ENCODE data around the gene RPTOR. TPM values are rescaled to one million over a fixed set of nuclear protein-coding genes. Genes with fewer than 3 reads are reported as not detected.
A peak's percentile ranks its signal among the peaks of the same experiment; 100 is the strongest.

Gene RPTOR
- total RNA-seq, 1 donor, result 27.9 TPM

DNA sequence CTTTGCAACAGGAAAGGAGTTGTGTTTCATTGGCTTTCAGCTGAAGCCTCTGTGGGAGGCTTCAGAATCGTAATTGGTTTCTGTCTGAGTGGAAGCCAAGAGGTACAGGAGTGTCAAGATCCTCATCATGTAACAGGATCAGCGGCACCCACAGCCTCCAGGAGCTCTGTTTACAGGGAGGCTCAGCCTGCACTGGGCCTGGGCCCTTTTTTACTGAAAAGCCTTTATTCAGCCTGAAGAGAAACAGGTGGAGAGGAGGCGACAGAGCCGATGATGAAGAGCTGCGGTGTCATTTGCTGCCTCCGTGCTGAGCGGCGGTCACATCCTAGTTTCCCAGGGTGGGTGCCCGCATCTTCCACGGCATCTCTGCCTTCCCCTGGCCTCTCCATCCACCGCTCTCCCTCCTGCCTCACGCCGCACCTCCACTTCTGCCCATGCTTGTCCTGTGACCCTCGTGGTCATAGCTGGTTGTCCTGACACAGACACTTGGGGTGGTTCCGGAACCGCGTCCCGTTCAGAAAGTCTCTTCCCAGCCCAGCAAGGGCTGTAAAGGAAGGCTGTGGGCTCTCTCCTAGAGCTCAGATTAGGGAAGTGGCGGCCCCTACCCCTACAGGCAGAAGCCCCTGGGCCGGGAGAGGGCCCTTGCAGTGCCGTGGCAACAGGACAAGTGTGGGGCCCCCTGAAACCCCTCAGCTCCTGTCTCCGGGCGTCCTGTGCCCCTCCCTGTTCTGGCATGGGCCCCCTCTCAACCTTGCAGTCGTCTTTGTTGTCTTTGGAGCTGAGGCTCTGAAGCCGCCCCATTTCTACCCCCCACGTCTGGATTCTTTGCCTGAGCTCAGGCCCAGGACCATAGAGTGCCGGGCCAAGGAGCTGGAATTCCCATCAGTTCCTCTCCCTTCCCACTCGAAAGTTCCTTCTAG is 393.1 kb downstream of the RPTOR start:
- no peaks in the 10 kb centered on the region for H3K79me2 ChIP-seq (ENCODE audit: insufficient read depth, low read length)
- H3K9me3 ChIP-seq (ENCODE audit: low read depth, low read length), result no peaks in the 10 kb centered on the region
- TF ChIP-seq CTCF (IDR thresholded peaks at IDR 0.05; ENCODE audit: extremely low read depth, low read depth, low read length), result no peak
- no peak overlapping the region for H3K4me2 ChIP-seq (ENCODE audit: insufficient read depth, low read length)
- H2AFZ ChIP-seq (ENCODE audit: low read length), result no peak overlapping the region
- peak; percentile 59 for DNase-seq (ENCODE audit: insufficient read length, low spot score, missing footprints)
- H3K27ac ChIP-seq (ENCODE audit: low read depth, low read length), result no peak overlapping the region
- H4K20me1 ChIP-seq (ENCODE audit: insufficient read depth, low read length), result no peaks in the 10 kb centered on the region
- H3K36me3 ChIP-seq (ENCODE audit: insufficient read depth, low read length), result peaks cover 3% of the 10 kb centered on the region
- H3K4me1 ChIP-seq (ENCODE audit: insufficient read depth, low read length), result peaks cover 7% of the 10 kb centered on the region
- H3K4me3 ChIP-seq (ENCODE audit: insufficient read depth, low read length), result no peak overlapping the region
- H3K27me3 ChIP-seq (ENCODE audit: insufficient read depth, low read length), result no peaks in the 10 kb centered on the region

GRCh38 chr17:80938556-80938955 is 393.9 kb downstream of the RPTOR start:
- no peak for TF ChIP-seq CTCF (IDR thresholded peaks at IDR 0.05; ENCODE audit: extremely low read depth, low read depth, low read length)
- H3K27ac ChIP-seq (ENCODE audit: low read depth, low read length), result no peak overlapping the region
- DNase-seq (ENCODE audit: insufficient read length, low spot score, missing footprints), result peak; percentile 48
- H3K9me3 ChIP-seq (ENCODE audit: low read depth, low read length), result no peaks in the 10 kb centered on the region
- H4K20me1 ChIP-seq (ENCODE audit: insufficient read depth, low read length), result no peaks in the 10 kb centered on the region
- H2AFZ ChIP-seq (ENCODE audit: low read length), result no peak overlapping the region
- H3K36me3 ChIP-seq (ENCODE audit: insufficient read depth, low read length), result peaks cover 3% of the 10 kb centered on the region
- H3K4me2 ChIP-seq (ENCODE audit: insufficient read depth, low read length), result no peak overlapping the region
- no peaks in the 10 kb centered on the region for H3K79me2 ChIP-seq (ENCODE audit: insufficient read depth, low read length)
- H3K4me3 ChIP-seq (ENCODE audit: insufficient read depth, low read length), result no peak overlapping the region
- no peaks in the 10 kb centered on the region for H3K27me3 ChIP-seq (ENCODE audit: insufficient read depth, low read length)
- peaks cover 7% of the 10 kb centered on the region for H3K4me1 ChIP-seq (ENCODE audit: insufficient read depth, low read length)

DNA sequence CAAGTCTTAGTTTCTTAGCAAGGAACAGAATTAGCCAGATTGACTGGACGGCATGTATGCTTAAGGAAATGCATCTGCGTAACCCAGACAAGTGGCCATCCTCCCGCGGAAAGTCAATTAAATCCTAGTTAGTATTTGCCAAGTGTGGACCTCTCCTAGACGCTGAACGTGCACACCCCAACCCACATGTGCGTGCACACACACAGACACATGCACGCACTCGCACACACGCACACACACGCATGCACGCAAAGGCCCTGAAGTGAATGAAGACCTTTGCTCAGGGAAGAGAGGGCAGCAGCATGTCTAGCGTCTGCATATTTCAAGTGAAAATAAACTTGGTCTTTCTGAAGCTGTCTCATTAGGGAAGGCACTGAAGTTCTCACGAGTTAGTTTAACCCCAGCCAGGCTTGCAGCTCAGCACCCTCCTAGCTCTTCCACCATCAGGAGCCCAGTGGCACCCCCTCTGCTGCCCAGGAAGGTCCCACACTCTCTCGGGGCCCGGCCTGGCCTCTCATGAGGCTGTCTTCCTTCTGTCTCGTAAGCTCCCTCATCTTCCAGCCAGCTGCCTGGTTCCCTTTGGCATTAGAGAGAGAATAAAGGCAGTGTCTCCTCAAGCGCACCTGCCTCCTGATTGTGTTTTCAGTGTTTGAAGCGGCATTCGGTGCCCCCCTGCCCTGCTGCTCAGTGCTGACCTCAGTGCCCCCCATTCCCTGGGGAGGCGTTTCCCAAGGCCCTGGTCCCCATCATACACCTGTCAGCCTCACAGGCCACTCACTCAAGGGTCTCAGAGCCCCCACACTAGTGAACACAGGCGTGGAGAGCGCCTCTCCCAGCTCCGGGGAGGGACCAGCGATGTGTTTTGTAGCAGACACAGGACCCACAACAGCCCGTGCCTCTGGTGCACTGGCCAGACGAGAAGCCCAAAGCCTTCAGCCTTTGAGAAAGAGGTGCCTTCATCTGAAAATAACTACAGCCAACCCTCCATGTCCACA is 394.8 kb downstream of the RPTOR start:
- no peaks in the 10 kb centered on the region for H4K20me1 ChIP-seq (ENCODE audit: insufficient read depth, low read length)
- H3K27me3 ChIP-seq (ENCODE audit: insufficient read depth, low read length), result no peaks in the 10 kb centered on the region
- no peak overlapping the region for H3K4me2 ChIP-seq (ENCODE audit: insufficient read depth, low read length)
- no peaks in the 10 kb centered on the region for H3K79me2 ChIP-seq (ENCODE audit: insufficient read depth, low read length)
- no peak for TF ChIP-seq CTCF (IDR thresholded peaks at IDR 0.05; ENCODE audit: extremely low read depth, low read depth, low read length)
- no peaks in the 10 kb centered on the region for H3K9me3 ChIP-seq (ENCODE audit: low read depth, low read length)
- H2AFZ ChIP-seq (ENCODE audit: low read length), result no peak overlapping the region
- DNase-seq (ENCODE audit: insufficient read length, low spot score, missing footprints), result peak; percentile 42
- H3K4me3 ChIP-seq (ENCODE audit: insufficient read depth, low read length), result no peak overlapping the region
- peaks cover 7% of the 10 kb centered on the region for H3K4me1 ChIP-seq (ENCODE audit: insufficient read depth, low read length)
- H3K36me3 ChIP-seq (ENCODE audit: insufficient read depth, low read length), result peaks cover 1% of the 10 kb centered on the region
- H3K27ac ChIP-seq (ENCODE audit: low read depth, low read length), result no peak overlapping the region
